SJSA1 (cell line): ENCODE results near the gene TMEM41B. TPM values are rescaled to one million over a fixed set of nuclear protein-coding genes. Genes with fewer than 3 reads are reported as not detected.
"Not testable (repeated sequence)": the region's sequence is repeated elsewhere in the genome, so short reads cannot be mapped to it uniquely, and the experiment has no call there.

Experiments used
- DNase-seq, 2 experiments: peaks; one replicate each; pipeline ENCODE4 v3.0.0-alpha.2; 2015 to 2020; ENCODE audit warnings: low spot score in 2 of 2, low read depth in 1 of 2
- H3K27ac ChIP-seq: fragments of 250-450 bp; sonication (Bioruptor Pico); 2 replicates; pipeline ENCODE4 v1.5.1; 2020; ENCODE audit warnings: mild to moderate bottlenecking, moderate library complexity
- H3K27me3 ChIP-seq: fragments of 250-450 bp; sonication (Bioruptor Pico); replicated peaks from 2 replicates; pipeline ENCODE4 v1.5.1; 2020; ENCODE audit warnings: mild to moderate bottlenecking, moderate library complexity
- H3K36me3 ChIP-seq: fragments of 250-450 bp; sonication (Bioruptor Pico); 2 replicates; pipeline ENCODE4 v1.5.1; 2020; ENCODE audit warnings: mild to moderate bottlenecking
- H3K4me1 ChIP-seq: fragments of 250-450 bp; sonication (Bioruptor Pico); replicated peaks from 2 replicates; pipeline ENCODE4 v1.6.1; 2021; ENCODE audit warnings: mild to moderate bottlenecking
- H3K4me3 ChIP-seq: fragments of 250-450 bp; sonication (Bioruptor Pico); 2 replicates; pipeline ENCODE4 v1.5.1; 2020; ENCODE audit warnings: mild to moderate bottlenecking
- H3K9me3 ChIP-seq: fragments of 250-450 bp; sonication (Bioruptor Pico); replicated peaks from 2 replicates; pipeline ENCODE4 v1.5.1; 2020; ENCODE audit warnings: mild to moderate bottlenecking
- total RNA-seq: library from RNA; depleted of rRNA; stranded (reverse); fragments of >200 nt; shearing (Covaris generic); gene quantifications from 2 replicates; pipeline ENCODE4 v1.2.3, GENCODE V29; 2014

Gene TMEM41B
- total RNA-seq, 1 experiment from 2014 or later, result 30.3 TPM

- not testable (repeated sequence) for H3K9me3 ChIP-seq, H3K36me3 ChIP-seq, H3K4me3 ChIP-seq, H3K27me3 ChIP-seq, H3K27ac ChIP-seq, DNase-seq
- H3K4me1 ChIP-seq, result peaks cover 11% of the 10 kb centered on the region
Measured at GRCh38 chr11:9319377-9320001, 5.1 kb upstream of the TMEM41B start.

DNA sequence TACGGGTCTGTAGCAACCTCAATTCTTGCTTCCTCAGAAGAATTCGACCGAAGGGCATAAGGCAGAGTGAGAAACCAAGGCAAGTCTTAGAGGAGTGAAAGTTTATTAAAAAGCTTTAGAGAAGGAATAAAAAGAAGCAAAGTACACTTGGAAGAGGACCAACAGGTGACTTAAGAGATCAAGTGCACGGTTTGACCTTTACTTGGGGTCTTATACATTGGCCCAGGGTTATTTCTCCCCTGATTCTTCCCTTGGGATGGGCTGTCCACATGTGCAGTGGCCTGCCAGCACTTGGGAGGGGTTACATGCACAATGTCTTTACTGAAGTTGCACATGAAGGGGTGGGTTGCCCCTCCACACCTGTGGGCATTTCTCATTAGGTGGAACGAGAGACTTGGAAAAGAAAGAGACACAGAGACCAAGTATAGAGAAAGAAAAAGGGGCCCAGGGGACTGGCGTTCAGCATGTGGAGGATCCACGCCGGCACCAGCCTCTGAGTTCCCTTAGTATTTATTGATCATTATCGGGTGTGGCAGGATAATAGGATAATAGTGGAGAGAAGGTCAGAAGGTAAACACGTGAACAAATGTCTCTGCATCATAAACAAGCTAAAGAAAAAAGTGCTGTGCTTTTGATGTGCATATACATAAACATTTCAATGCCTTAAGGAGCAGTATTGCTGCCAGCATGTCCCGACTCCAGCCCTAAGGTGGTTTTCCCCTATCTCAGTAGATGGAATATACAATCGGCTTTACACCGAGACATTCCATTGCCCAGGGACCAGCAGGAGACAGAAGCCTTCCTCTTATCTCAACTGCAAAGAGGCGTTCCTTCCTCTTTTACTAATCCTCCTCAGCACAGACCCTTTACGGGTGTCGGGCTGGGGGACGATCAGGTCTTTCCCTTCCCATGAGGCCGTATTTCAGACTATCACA lies 4.3 kb upstream of the TMEM41B start:
- not testable (repeated sequence) for H3K36me3 ChIP-seq, H3K9me3 ChIP-seq, H3K27me3 ChIP-seq, H3K4me3 ChIP-seq, DNase-seq, H3K27ac ChIP-seq
- peaks cover 11% of the 10 kb centered on the region for H3K4me1 ChIP-seq

DNA sequence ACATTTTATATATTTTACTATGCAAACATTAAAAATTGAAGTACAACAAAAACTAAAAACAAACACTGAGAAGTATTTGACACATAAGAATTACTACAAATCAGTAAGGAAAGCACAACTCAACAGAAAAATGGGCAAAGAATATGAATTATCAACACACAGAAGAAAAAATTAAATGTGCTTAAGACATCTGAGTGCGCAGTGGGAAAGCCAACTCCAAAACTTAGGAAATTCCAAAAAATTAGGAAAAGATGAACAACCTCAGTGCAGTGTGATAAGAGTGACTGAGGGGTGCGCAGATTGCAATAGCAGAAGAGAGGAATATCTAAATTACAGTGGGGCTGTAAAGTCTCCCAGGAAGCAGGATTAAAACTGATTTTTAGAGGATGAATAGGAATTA lies 1.9 kb upstream of the TMEM41B start:
- Histone ChIP-seq H3K27me3 (no peaks in the 10 kb centered on the region), H3K4me1 (peaks cover 11% of the 10 kb centered on the region), H3K9me3 (no peaks in the 10 kb centered on the region), H3K36me3 (0 out of 2 replicates have a peak, but pooled peaks cover 4% of the 10 kb centered on the region), H3K27ac (no peak overlapping the region), H3K4me3 (no peak overlapping the region)
- DNase-seq, result no peak

DNA sequence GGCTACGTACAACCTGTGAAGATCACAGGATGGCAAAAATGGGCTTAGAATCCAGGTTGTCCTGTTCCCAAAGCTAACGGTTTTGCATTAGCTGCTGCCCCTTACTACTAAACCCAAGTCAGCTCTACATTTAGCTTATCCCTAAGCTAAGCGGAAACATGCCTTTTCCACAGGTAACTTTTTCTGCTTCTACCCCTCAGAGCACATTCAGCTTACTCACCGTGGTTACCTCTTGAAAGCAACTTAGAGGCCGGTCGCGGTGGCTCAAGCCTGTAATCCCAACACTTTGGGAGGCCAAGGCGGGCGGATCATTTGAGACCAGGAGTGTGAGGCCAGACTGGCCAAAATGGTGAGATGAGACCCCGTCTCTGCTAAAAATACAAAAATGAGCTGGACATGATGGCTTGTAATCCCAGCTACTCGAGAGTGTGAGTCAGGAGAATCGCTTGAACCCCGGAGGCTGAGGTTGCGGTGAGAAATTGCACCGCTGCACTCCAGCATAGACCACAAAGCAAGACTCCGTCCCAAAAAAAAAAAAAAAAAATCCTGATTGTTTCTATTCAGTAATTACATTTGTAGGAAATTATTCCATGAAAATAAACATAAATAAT lies 790 bp upstream of the TMEM41B start:
- H3K4me3 ChIP-seq, result peak overlapping the region; percentile 77
- DNase-seq, result peak; percentile 43 to 50
- peak overlapping the region; percentile 98 for H3K27ac ChIP-seq
- no peaks in the 10 kb centered on the region for H3K27me3 ChIP-seq
- H3K9me3 ChIP-seq, result no peaks in the 10 kb centered on the region
- H3K4me1 ChIP-seq, result peaks cover 11% of the 10 kb centered on the region
- 0 out of 2 replicates have a peak, but pooled peaks cover 4% of the 10 kb centered on the region for H3K36me3 ChIP-seq

DNA sequence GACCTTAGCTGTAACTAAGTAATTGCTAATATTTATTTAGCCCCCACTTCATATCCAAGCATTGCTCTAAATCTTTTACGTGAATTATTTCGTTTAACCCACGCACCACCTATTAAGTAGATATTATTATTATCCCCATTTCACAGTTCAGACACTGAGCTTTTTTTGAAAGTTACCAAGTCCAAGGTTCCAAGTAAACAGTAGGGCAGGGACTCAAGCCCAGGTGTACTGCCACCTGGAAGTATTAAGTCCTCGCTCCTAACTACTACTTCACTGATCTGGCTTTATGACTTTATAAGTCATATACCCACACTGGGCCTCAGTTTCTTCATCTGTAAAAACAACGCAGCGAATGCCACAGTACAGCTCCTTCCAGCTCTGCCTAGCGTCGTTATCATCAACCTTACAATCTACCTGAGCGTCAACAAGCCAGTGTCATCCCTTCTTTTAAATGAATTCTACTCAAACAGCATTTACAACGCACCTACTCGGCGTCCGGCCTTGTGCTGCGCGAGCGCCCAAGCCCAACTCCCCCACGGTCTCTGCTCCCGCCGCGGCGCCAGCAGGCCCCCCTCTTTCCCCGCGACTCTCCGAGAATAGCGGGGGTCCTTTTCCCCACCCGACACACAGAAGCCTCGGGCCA lies 624 bp downstream of the TMEM41B start:
- Histone ChIP-seq H3K4me1 (peaks cover 11% of the 10 kb centered on the region), H3K27ac (peak overlapping the region; percentile 76), H3K27me3 (no peaks in the 10 kb centered on the region), H3K4me3 (peak overlapping the region; percentile 77), H3K36me3 (0 out of 2 replicates have a peak, but pooled peaks cover 4% of the 10 kb centered on the region), H3K9me3 (no peaks in the 10 kb centered on the region)
- no peak for DNase-seq

- H3K27me3 ChIP-seq, result no peaks in the 10 kb centered on the region
- H3K27ac ChIP-seq, result no peak overlapping the region
- peaks cover 8% of the 10 kb centered on the region for H3K4me1 ChIP-seq
- no peaks in the 10 kb centered on the region for H3K9me3 ChIP-seq
- H3K4me3 ChIP-seq, result no peak overlapping the region
- H3K36me3 ChIP-seq, result 0 out of 2 replicates have a peak, but pooled peaks cover 4% of the 10 kb centered on the region
- no peak for DNase-seq
Measured at GRCh38 chr11:9310485-9311090, 3.8 kb downstream of the TMEM41B start.

- Histone ChIP-seq H3K36me3 (no peaks in the 10 kb centered on the region), H3K27me3 (no peaks in the 10 kb centered on the region), H3K4me1 (no peaks in the 10 kb centered on the region), H3K27ac (no peak overlapping the region), H3K9me3 (no peaks in the 10 kb centered on the region), H3K4me3 (no peak overlapping the region)
- no peak for DNase-seq
Measured at GRCh38 chr11:9304178-9304577, 10.2 kb downstream of the TMEM41B start.

DNA sequence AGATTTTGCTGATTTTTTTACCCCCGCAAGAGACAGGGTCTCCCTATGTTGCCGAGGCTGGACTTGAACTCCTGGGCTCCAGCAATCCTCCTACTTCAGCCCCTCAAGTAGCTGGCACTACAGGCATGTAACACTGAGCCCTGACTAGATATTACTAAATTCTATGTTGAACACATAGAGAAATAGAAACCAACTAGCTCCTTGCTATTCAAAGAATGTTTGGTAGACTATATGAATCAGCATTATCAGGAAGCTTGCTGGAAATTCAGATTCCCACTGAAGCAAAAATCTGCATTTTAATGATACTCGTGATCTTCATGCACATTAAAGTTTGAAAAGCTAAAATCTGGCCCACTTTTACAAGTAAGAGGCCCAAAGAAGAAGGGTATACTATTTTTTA lies 11.9 kb downstream of the TMEM41B start:
- Histone ChIP-seq H3K9me3 (no peaks in the 10 kb centered on the region), H3K36me3 (no peaks in the 10 kb centered on the region), H3K27ac (no peak overlapping the region), H3K4me3 (no peak overlapping the region), H3K4me1 (no peaks in the 10 kb centered on the region), H3K27me3 (no peaks in the 10 kb centered on the region)
- DNase-seq, result no peak

- Histone ChIP-seq H3K36me3 (no peaks in the 10 kb centered on the region), H3K27me3 (no peaks in the 10 kb centered on the region), H3K4me3 (no peak overlapping the region), H3K4me1 (no peaks in the 10 kb centered on the region), H3K9me3 (no peaks in the 10 kb centered on the region), H3K27ac (no peak overlapping the region)
- DNase-seq, result no peak
Measured at GRCh38 chr11:9301720-9302119, 12.7 kb downstream of the TMEM41B start.

DNA sequence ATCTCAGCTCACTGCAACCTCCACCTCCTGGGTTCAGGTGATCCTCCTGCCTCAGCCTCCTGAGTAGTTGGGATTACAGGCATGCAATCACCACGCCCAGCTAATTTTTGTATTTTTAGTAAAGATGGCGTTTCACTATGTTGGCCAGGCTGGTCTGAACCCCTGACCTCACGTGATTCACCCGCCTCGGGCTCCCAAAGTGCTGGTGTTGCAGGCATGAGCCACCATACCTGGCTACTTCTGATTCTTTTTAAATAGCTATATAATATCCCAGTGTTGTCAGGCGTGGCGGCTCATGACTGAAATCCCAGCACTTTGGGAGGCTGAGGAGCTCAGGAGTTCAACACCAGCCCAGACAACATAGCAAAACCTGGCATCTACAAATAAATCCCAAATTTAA lies 20.7 kb downstream of the TMEM41B start:
- H3K27me3 ChIP-seq, result no peaks in the 10 kb centered on the region
- no peaks in the 10 kb centered on the region for H3K36me3 ChIP-seq
- H3K4me3 ChIP-seq, result no peak overlapping the region
- H3K4me1 ChIP-seq, result no peaks in the 10 kb centered on the region
- H3K27ac ChIP-seq, result no peak overlapping the region
- DNase-seq, result no peak
- H3K9me3 ChIP-seq, result no peaks in the 10 kb centered on the region

GRCh38 chr11:9285850-9286587 lies 28.4 kb downstream of the TMEM41B start:
- no peaks in the 10 kb centered on the region for H3K36me3 ChIP-seq
- H3K27me3 ChIP-seq, result no peaks in the 10 kb centered on the region
- H3K4me3 ChIP-seq, result no peak overlapping the region
- no peak for DNase-seq
- no peak overlapping the region for H3K27ac ChIP-seq
- no peaks in the 10 kb centered on the region for H3K4me1 ChIP-seq
- no peaks in the 10 kb centered on the region for H3K9me3 ChIP-seq

DNA sequence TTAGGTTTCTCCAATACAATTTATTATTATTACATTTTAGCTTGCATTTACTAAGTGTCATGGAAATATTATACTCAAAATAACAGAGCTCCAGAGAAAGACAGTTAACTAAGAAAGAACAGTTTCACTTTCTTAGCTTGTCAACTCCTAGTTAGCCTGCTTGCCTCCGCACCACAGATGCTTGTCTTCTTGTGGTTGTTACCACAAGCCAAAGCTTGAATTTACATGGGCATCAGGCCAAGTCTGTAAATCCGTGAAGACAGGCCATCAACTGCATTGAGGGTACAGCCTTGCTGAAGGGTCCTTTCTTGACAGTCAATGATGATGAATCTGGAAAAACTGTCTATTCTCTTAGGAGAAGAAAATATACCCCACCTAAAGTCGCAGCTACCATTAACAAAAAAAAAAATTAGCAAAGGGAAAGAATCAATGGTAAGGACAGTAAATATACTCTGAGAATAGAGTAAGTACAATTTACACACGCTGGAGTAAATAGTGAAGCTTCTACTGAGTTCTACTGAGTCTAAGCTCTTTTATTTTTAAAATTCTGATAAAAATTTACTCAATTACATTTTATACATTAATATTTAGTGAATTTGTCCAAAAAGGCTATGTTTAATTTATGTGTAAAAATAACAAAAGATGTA lies 33.6 kb downstream of the TMEM41B start:
- peaks cover 6% of the 10 kb centered on the region; the same call in 1 of the 2 replicates for H3K4me1 ChIP-seq
- DNase-seq, result peak; percentile 26 to 47
- no peak overlapping the region for H3K27ac ChIP-seq
- no peaks in the 10 kb centered on the region for H3K36me3 ChIP-seq
- H3K27me3 ChIP-seq, result no peaks in the 10 kb centered on the region
- H3K4me3 ChIP-seq, result no peak overlapping the region
- no peaks in the 10 kb centered on the region for H3K9me3 ChIP-seq
